Measurements from ENCODE around the gene SEL1L.

SEL1L gene

DNA sequence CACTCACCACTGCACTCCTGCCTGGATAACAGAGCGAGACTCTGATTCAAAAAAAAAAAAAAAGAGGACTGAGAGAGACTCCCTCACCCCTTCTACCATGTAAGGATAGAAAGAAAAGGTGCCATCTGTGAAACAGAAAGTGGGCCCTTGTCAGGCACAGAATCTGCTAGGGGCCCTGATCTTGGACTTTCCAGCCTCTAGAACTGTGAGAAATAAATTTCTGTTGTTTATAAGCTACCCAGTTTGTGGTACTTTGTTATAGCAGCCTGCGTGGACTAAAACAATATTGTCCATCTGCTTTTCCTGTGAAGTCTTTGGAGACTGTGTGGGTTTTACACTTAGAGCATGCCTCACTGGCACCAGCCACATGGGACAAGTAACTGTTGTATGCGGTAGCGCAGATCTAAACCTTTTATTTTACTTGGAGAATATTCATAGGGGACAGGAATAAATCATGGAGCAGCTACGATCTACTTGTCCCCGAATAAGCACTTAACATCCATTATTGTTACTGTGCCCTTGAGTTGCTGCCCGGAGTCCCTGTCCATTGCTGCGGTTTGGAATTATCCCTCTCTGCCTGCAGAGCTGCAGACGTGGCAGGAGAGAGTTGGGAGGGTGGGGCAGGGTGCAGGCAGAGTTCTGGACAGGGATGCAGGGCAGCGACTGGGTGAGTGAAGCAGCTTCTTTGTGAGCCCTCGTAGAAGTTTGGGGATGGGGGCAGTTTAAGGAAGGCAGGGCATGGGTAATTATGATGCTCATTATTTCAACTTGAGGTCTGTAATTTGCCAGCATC, 81.1 kb downstream of the SEL1L start:
- DNase-seq = no peak
- Histone ChIP-seq H3K36me3 (no peaks in the 10 kb centered on the region), H3K4me3 (ENCODE audit: low read depth, low read length) (peak overlapping the region; percentile 45), H3K9me3 (no peaks in the 10 kb centered on the region), H3K27me3 (no peaks in the 10 kb centered on the region), H3K4me1 (peaks cover 16% of the 10 kb centered on the region)
- TF ChIP-seq, protein P1, sequence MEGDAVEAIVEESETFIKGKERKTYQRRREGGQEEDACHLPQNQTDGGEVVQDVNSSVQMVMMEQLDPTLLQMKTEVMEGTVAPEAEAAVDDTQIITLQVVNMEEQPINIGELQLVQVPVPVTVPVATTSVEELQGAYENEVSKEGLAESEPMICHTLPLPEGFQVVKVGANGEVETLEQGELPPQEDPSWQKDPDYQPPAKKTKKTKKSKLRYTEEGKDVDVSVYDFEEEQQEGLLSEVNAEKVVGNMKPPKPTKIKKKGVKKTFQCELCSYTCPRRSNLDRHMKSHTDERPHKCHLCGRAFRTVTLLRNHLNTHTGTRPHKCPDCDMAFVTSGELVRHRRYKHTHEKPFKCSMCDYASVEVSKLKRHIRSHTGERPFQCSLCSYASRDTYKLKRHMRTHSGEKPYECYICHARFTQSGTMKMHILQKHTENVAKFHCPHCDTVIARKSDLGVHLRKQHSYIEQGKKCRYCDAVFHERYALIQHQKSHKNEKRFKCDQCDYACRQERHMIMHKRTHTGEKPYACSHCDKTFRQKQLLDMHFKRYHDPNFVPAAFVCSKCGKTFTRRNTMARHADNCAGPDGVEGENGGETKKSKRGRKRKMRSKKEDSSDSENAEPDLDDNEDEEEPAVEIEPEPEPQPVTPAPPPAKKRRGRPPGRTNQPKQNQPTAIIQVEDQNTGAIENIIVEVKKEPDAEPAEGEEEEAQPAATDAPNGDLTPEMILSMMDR (IDR thresholded peaks at IDR 0.05; ENCODE audit: low read depth, low read length) = no peak

DNA sequence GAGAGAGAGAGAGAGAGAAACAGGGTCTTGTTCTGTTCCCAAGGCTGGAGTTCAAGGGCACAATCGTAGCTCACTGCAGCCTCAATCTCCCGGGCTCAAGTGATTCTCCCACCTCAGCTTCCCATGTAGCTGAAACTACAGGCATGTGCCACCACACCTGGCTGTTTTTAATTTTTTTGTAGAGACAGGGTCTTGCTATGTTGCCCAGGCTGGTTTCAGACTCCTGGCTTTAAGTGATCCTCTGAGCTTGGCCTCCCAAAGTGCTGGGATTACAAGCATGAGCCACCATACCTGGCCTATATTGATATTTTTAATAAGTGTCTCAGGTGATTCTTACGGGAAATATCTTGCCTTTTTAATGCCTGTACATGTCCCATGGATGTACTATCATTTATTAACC, 82.7 kb downstream of the SEL1L start:
- peaks cover 16% of the 10 kb centered on the region for H3K4me1 ChIP-seq
- no peak for DNase-seq
- no peaks in the 10 kb centered on the region for H3K36me3 ChIP-seq
- H3K4me3 ChIP-seq (ENCODE audit: low read depth, low read length) = no peak overlapping the region
- no peaks in the 10 kb centered on the region for H3K9me3 ChIP-seq
- TF ChIP-seq, protein P1 (IDR thresholded peaks at IDR 0.05; ENCODE audit: low read depth, low read length) = no peak
- H3K27me3 ChIP-seq = no peaks in the 10 kb centered on the region

DNA sequence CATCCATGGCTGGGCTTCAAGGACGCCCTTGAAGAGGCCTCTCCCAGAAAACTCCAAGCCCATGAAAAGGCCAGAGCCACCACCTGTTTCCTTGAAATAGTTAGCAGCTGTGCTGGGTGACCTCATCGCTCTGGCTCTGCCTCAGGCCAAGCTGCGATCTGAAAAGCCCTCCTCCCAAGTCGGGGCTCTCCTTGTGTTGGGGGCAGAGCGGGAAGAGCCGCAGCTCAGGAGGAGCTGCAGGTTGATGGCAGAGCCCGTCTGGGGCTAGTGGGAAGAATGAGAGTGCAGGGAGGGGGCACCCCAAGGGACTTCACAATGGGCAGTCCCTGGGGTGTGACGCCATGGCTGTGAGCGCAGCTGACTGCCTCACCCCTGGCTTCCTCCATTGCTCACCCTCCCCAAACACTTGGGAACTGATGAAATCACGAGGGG, 83.5 kb downstream of the SEL1L start:
- H3K9me3 ChIP-seq = no peaks in the 10 kb centered on the region
- no peaks in the 10 kb centered on the region for H3K36me3 ChIP-seq
- peak; percentile 64 for DNase-seq
- no peaks in the 10 kb centered on the region for H3K27me3 ChIP-seq
- peak overlapping the region; percentile 21; the same call in 1 of the 2 replicates for H3K4me3 ChIP-seq (ENCODE audit: low read depth, low read length)
- H3K4me1 ChIP-seq = peaks cover 16% of the 10 kb centered on the region
- TF ChIP-seq, protein P1 (IDR thresholded peaks at IDR 0.05; ENCODE audit: low read depth, low read length) = no peak

DNA sequence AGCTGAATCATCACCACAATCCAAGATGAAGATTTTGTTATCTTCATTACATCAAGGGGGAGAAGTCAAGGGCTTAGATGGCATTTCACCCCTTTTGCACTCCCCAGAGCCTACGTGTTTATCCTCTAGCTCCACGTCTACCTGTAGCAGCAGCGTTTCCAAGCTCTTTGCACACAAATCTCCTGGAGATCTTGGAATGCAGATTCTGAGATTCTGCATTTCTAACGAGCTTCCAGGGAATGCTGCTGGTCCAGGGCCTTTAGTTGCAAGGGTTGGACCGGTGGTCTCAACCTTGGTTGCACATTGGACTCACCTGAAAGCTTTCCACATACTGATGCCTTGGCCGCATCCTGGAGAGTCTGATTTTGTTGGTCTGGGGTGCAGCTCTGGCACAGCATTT, 84.1 kb downstream of the SEL1L start:
- H3K4me3 ChIP-seq (ENCODE audit: low read depth, low read length) = no peak overlapping the region
- TF ChIP-seq, protein P1 (IDR thresholded peaks at IDR 0.05; ENCODE audit: low read depth, low read length) = no peak
- no peak for DNase-seq

DNA sequence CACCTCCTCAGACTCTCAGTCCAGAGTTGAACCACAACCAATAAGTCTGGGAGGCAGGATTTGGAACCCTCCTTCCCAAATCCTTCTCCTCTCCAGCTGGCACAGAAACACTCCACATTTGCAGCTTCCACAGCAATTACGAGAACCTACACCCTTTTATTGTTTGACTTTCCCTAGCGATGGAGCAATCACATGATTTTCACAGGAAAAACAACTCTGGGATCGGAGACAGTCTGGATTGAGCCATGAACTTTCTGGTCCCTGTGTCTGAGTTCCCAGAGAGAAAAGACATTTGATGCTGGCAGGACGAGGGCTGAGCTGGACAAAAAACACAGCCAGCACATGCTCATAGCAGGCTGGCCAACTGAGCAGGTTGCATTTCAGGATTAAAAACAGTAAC, 84.5 kb downstream of the SEL1L start:
- no peaks in the 10 kb centered on the region for H3K36me3 ChIP-seq
- H3K4me1 ChIP-seq = peaks cover 16% of the 10 kb centered on the region
- H3K4me3 ChIP-seq (ENCODE audit: low read depth, low read length) = no peak overlapping the region
- H3K9me3 ChIP-seq = no peaks in the 10 kb centered on the region
- no peaks in the 10 kb centered on the region for H3K27me3 ChIP-seq
- TF ChIP-seq, protein P1 (IDR thresholded peaks at IDR 0.05; ENCODE audit: low read depth, low read length) = no peak
- no peak for DNase-seq

More for the DNA sequence above, 84.1 kb downstream of the SEL1L start:
- Histone ChIP-seq H3K27me3 (no peaks in the 10 kb centered on the region), H3K9me3 (no peaks in the 10 kb centered on the region), H3K4me1 (peaks cover 16% of the 10 kb centered on the region), H3K36me3 (no peaks in the 10 kb centered on the region)

DNA sequence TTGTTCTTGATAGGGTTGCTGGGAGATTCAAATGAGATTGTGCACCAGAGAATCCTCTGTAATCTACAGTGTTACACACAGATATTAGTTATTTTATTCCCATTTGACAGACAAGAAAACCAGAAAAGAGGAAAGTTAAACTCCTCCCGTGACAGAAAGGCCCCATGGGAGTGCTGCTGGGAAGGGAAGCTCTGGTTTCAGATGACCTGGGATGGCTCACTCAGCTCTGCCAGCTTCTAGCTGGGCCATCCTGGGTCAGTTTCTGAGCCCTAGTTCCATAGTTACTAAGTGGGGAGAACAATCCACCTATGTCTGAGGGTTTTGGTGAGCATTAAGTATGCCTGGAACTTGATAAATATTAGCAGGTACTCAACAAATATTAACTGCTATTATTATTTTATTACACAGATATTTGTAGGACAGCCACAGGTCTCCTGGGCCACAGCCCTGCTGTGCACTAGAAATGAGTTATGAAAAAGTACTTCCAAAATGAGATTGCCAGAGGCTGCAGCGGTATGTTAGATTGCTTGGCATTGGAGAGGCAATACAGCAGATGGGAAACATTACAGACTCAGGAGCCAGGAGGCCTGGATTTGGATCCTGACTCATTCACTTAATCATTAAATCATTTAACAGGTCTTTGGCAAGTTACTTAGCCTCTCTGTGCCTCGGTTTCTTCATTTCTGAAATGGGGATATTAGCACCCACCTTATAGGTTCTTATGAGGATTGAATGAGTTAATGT, 86.5 kb downstream of the SEL1L start:
- no peak for DNase-seq

More for the DNA sequence above, 86.5 kb downstream of the SEL1L start:
- peaks cover 9% of the 10 kb centered on the region for H3K4me1 ChIP-seq
- H3K27me3 ChIP-seq = no peaks in the 10 kb centered on the region
- H3K9me3 ChIP-seq = no peaks in the 10 kb centered on the region
- no peak overlapping the region for H3K4me3 ChIP-seq (ENCODE audit: low read depth, low read length)
- H3K36me3 ChIP-seq = no peaks in the 10 kb centered on the region
- TF ChIP-seq, protein P1 (IDR thresholded peaks at IDR 0.05; ENCODE audit: low read depth, low read length) = no peak

All from BE2C (cell line).